Cardiac fibroblast (primary cell): ENCODE data around the gene WNT5A.

Experiments
- DNase-seq, 2 donors: peaks; one replicate each; pipeline versions ENCODE4 v3.0.0 to v3.0.0-alpha.2; 2010; ENCODE audit warnings: low read depth in 2 of 2
- H3K4me3 ChIP-seq, 2 donors: replicated peaks in 1 of 2; 1 replicate in 1 of 2; 2 replicates in 1 of 2; pipeline ENCODE4 v1.5.1; 2011; ENCODE audit warnings: low read depth in 2 of 2, low read length in 2 of 2, mild to moderate bottlenecking in 2 of 2, moderate library complexity in 1 of 2
- CTCF ChIP-seq: IDR thresholded peaks from one replicate; pipeline ENCODE4 v1.5.1; 2011; ENCODE audit warnings: low read depth, mild to moderate bottlenecking, low read length, inconsistent platforms

WNT5A gene

GRCh38 chr3:55439657-55440056 lies 47.4 kb downstream of the WNT5A start:
- DNase-seq, result no peak
- H3K4me3 ChIP-seq, result no peak overlapping the region
- no peak for TF ChIP-seq CTCF

- TF ChIP-seq CTCF, result no peak
- H3K4me3 ChIP-seq, result no peak overlapping the region
- no peak for DNase-seq
These were observed 50.5 kb downstream of the WNT5A start for GRCh38 chr3:55436644-55437043.

- H3K4me3 ChIP-seq, result no peak overlapping the region
- DNase-seq, result no peak
- no peak for TF ChIP-seq CTCF
These were observed 51.6 kb downstream of the WNT5A start for GRCh38 chr3:55435491-55435890.

GRCh38 chr3:55434789-55435188 lies 52.3 kb downstream of the WNT5A start:
- DNase-seq, result peak; percentile 37 to 69
- no peak overlapping the region for H3K4me3 ChIP-seq
- TF ChIP-seq CTCF, result peak; percentile 71

- DNase-seq, result no peak
- no peak overlapping the region for H3K4me3 ChIP-seq
- TF ChIP-seq CTCF, result no peak
These were observed 56.1 kb downstream of the WNT5A start for GRCh38 chr3:55431041-55431440.

- TF ChIP-seq CTCF, result no peak
These were observed 59.4 kb downstream of the WNT5A start for GRCh38 chr3:55427739-55428138.

GRCh38 chr3:55426486-55426885 lies 60.6 kb downstream of the WNT5A start:
- H3K4me3 ChIP-seq, result no peak overlapping the region
- TF ChIP-seq CTCF, result no peak
- no peak for DNase-seq

More at GRCh38 chr3:55427739-55428138, 59.4 kb downstream of the WNT5A start:
- H3K4me3 ChIP-seq, result no peak overlapping the region
- DNase-seq, result no peak
